Activated naive CD4-positive, alpha-beta T cell treated with anti-CD3 and anti-CD28 coated beads, Interleukin-2, amount 50 U/mL, for 16 hours (primary cell): ENCODE results near the gene MECP2.

ENCODE experiments used
- DNase-seq: peaks from one replicate; pipeline ENCODE4 v3.0.0-alpha.2; 2020

MECP2 gene

GRCh38 chrX:154115071-154115470, 17.6 kb upstream of the MECP2 start:
- no peak for DNase-seq

- DNase-seq: no peak
Observed at GRCh38 chrX:154114652-154115051, 17.1 kb upstream of the MECP2 start.

- no peak for DNase-seq
Observed at GRCh38 chrX:154113729-154114128, 16.2 kb upstream of the MECP2 start.

GRCh38 chrX:154098551-154098950, 1.0 kb upstream of the MECP2 start:
- DNase-seq: no peak

GRCh38 chrX:154097003-154097588, 421 bp downstream of the MECP2 start:
- DNase-seq: peak; percentile 72

GRCh38 chrX:154096140-154097002, 1.1 kb downstream of the MECP2 start:
- no peak for DNase-seq

GRCh38 chrX:154094833-154095232, 2.7 kb downstream of the MECP2 start:
- DNase-seq: no peak

- no peak for DNase-seq
Observed at GRCh38 chrX:154093965-154094364, 3.6 kb downstream of the MECP2 start.

GRCh38 chrX:154092371-154092770, 5.1 kb downstream of the MECP2 start:
- no peak for DNase-seq

- no peak for DNase-seq
Observed at GRCh38 chrX:154091678-154092077, 5.8 kb downstream of the MECP2 start.

GRCh38 chrX:154090731-154091130, 6.8 kb downstream of the MECP2 start:
- DNase-seq: no peak

- DNase-seq: no peak
Observed at GRCh38 chrX:154084449-154085300, 12.8 kb downstream of the MECP2 start.

- no peak for DNase-seq
Observed at GRCh38 chrX:154083126-154083517, 14.4 kb downstream of the MECP2 start.

GRCh38 chrX:154082396-154083125, 15.0 kb downstream of the MECP2 start:
- no peak for DNase-seq

- no peak for DNase-seq
Observed at GRCh38 chrX:154077101-154077500, 20.4 kb downstream of the MECP2 start.

GRCh38 chrX:154074199-154074598, 23.3 kb downstream of the MECP2 start:
- no peak for DNase-seq

GRCh38 chrX:154072192-154072591, 25.3 kb downstream of the MECP2 start:
- DNase-seq: no peak

GRCh38 chrX:154068560-154068959, 29.0 kb downstream of the MECP2 start:
- DNase-seq: no peak

- no peak for DNase-seq
Observed at GRCh38 chrX:154064637-154065435, 32.7 kb downstream of the MECP2 start.

- no peak for DNase-seq
Observed at GRCh38 chrX:154063234-154063633, 34.3 kb downstream of the MECP2 start.

- DNase-seq: no peak
Observed at GRCh38 chrX:154061801-154062200, 35.7 kb downstream of the MECP2 start.

GRCh38 chrX:154059729-154060245, 37.7 kb downstream of the MECP2 start:
- DNase-seq: no peak
